ENCODE measurements around the gene KLF13. TPM values are rescaled to one million over a fixed set of nuclear protein-coding genes. Genes with fewer than 3 reads are reported as not detected.
A peak's percentile ranks its signal among the peaks of the same experiment; 100 is the strongest.

Gene KLF13
- total RNA-seq, 1 donor from 2014 or later, result 62.3 TPM

- H3K4me3 ChIP-seq, result peak overlapping the region; percentile 62
- TF ChIP-seq CTCF (IDR thresholded peaks at IDR 0.05; ENCODE audit: borderline replicate concordance), result no peak
- H3K4me1 ChIP-seq, result peaks cover 100% of the 10 kb centered on the region
- intact Hi-C loops (cut with micrococcal nuclease), result no loop called here
- no peaks in the 10 kb centered on the region for H3K27me3 ChIP-seq (ENCODE audit: low read depth)
- H3K9me3 ChIP-seq (replicated peaks), result no peaks in the 10 kb centered on the region
- H3K27ac ChIP-seq (replicated peaks), result peak overlapping the region; percentile 100
- H3K36me3 ChIP-seq, result peaks cover 3% of the 10 kb centered on the region
- DNase-seq, result peak; percentile 32
Measured at GRCh38 chr15:31367021-31367729, 40.5 kb downstream of the KLF13 start.

- Histone ChIP-seq H3K4me3 (peak overlapping the region; percentile 62), H3K27ac (replicated peaks) (peak overlapping the region; percentile 100), H3K4me1 (peaks cover 100% of the 10 kb centered on the region), H3K36me3 (peaks cover 10% of the 10 kb centered on the region), H3K9me3 (replicated peaks) (no peaks in the 10 kb centered on the region), H3K27me3 (ENCODE audit: low read depth) (no peaks in the 10 kb centered on the region)
- TF ChIP-seq CTCF (IDR thresholded peaks at IDR 0.05; ENCODE audit: borderline replicate concordance), result no peak
- intact Hi-C loops (cut with micrococcal nuclease), result no loop called here
- peak; percentile 39 for DNase-seq
Measured at GRCh38 chr15:31367730-31368344, 41.2 kb downstream of the KLF13 start.

- no peak for DNase-seq
- H3K4me1 ChIP-seq, result peaks cover 100% of the 10 kb centered on the region
- no peak overlapping the region for H3K4me3 ChIP-seq
- no peaks in the 10 kb centered on the region for H3K9me3 ChIP-seq (replicated peaks)
- intact Hi-C loops (cut with micrococcal nuclease), result no loop called here
- H3K27me3 ChIP-seq (ENCODE audit: low read depth), result no peaks in the 10 kb centered on the region
- peak overlapping the region; percentile 100 for H3K27ac ChIP-seq (replicated peaks)
- no peak for TF ChIP-seq CTCF (IDR thresholded peaks at IDR 0.05; ENCODE audit: borderline replicate concordance)
- H3K36me3 ChIP-seq, result peaks cover 25% of the 10 kb centered on the region
Measured at GRCh38 chr15:31369727-31370126, 43.1 kb downstream of the KLF13 start.

GRCh38 chr15:31371520-31372240 lies 45.0 kb downstream of the KLF13 start:
- Histone ChIP-seq H3K36me3 (peaks cover 25% of the 10 kb centered on the region), H3K27me3 (ENCODE audit: low read depth) (no peaks in the 10 kb centered on the region), H3K4me3 (no peak overlapping the region), H3K4me1 (peaks cover 100% of the 10 kb centered on the region), H3K9me3 (replicated peaks) (no peaks in the 10 kb centered on the region), H3K27ac (replicated peaks) (peak overlapping the region; percentile 100)
- intact Hi-C loops (cut with micrococcal nuclease), result no loop called here
- DNase-seq, result peak; percentile 25
- no peak for TF ChIP-seq CTCF (IDR thresholded peaks at IDR 0.05; ENCODE audit: borderline replicate concordance)

- H3K36me3 ChIP-seq, result peaks cover 28% of the 10 kb centered on the region
- peak overlapping the region; percentile 100 for H3K27ac ChIP-seq (replicated peaks)
Measured at GRCh38 chr15:31372635-31373091, 46.0 kb downstream of the KLF13 start.

More at GRCh38 chr15:31372635-31373091, 46.0 kb downstream of the KLF13 start:
- Histone ChIP-seq H3K27me3 (ENCODE audit: low read depth) (no peaks in the 10 kb centered on the region), H3K4me1 (peaks cover 100% of the 10 kb centered on the region), H3K9me3 (replicated peaks) (no peaks in the 10 kb centered on the region), H3K4me3 (peak overlapping the region; percentile 29)
- no peak for TF ChIP-seq CTCF (IDR thresholded peaks at IDR 0.05; ENCODE audit: borderline replicate concordance)
- DNase-seq, result peak; percentile 87
- intact Hi-C loops (cut with micrococcal nuclease), result no loop called here
